Transverse colon (tissue), 4 donors: ENCODE measurements around the gene FAM81B. TPM values are rescaled to one million over a fixed set of nuclear protein-coding genes. Genes with fewer than 3 reads are reported as not detected.
"Not testable (repeated sequence)": the region's sequence is repeated elsewhere in the genome, so short reads cannot be mapped to it uniquely, and the experiment has no call there.

ENCODE experiments used
- DNase-seq: peaks from one replicate; pipeline ENCODE4 v3.0.0-alpha.2; 2019
- H3K27ac ChIP-seq, 4 donors: fragments of 200-600 bp; sonication (generic); 2 replicates each; pipeline ENCODE4 v1.5.1; 2016 to 2018; ENCODE audit warnings: inconsistent platforms in 4 of 4
- H3K27me3 ChIP-seq: fragments of 200-600 bp; sonication (generic); 2 replicates; pipeline ENCODE4 v1.5.1; 2017; ENCODE audit warnings: inconsistent platforms
- H3K36me3 ChIP-seq, 4 donors: fragments of 200-600 bp; sonication (generic); 2 replicates each; pipeline ENCODE4 v1.5.1; 2017 to 2019; ENCODE audit warnings: inconsistent platforms in 4 of 4
- H3K4me1 ChIP-seq, 4 donors: fragments of 200-600 bp; sonication (generic); 2 replicates each; pipeline ENCODE4 v1.5.1; 2017 to 2020; ENCODE audit warnings: inconsistent platforms in 4 of 4
- H3K4me3 ChIP-seq, 4 donors: fragments of 200-600 bp; sonication (generic); 1 replicate in 1 of 4; 2 replicates in 3 of 4; pipeline versions ENCODE4 v1.5.1 to v1.6.1; 2017 to 2019; ENCODE audit warnings: inconsistent platforms in 4 of 4
- H3K9me3 ChIP-seq, 2 donors: fragments of 200-600 bp; sonication (generic); 2 replicates each; pipeline ENCODE4 v1.5.1; 2017 to 2019; ENCODE audit warnings: inconsistent platforms in 2 of 2
- CTCF ChIP-seq, 5 experiments: fragments of 200-600 bp in 3 of 5; fragments of 450-650 bp in 2 of 5; sonication (generic) in 3 of 5; IDR thresholded peaks; 1 replicate in 2 of 5; 2 replicates in 3 of 5; pipeline ENCODE4 v1.5.1; 2016 to 2017; ENCODE audit warnings: antibody characterized with exemption in 5 of 5, inconsistent platforms in 3 of 5, mild to moderate bottlenecking in 2 of 5, moderate library complexity in 1 of 5
- EP300 ChIP-seq: sonication (generic); formaldehyde crosslinking; IDR thresholded peaks from one replicate; pipeline ENCODE4 v1.6.1; 2017; ENCODE audit warnings: antibody characterized with exemption, low read depth
- POLR2A ChIP-seq: fragments of 450-650 bp; IDR thresholded peaks from one replicate; pipeline ENCODE4 v1.6.1; 2016; ENCODE audit warnings: antibody characterized with exemption, mild to moderate bottlenecking, moderate library complexity
- POLR2AphosphoS5 ChIP-seq, 3 donors: sonication (generic); formaldehyde crosslinking; IDR thresholded peaks; one replicate each; pipeline ENCODE4 v1.6.1; 2016; ENCODE audit warnings: antibody characterized with exemption in 3 of 3
- WGBS, 2 donors: methylation state at CpG; one replicate each; pipeline ENCODE4 v1.1.5; 2018; ENCODE audit warnings: low coverage in 1 of 2; 5-methylcytosine and 5-hydroxymethylcytosine counted together
- in situ Hi-C, 4 donors: fragments of 200-750 bp; cut with MboI; loops; one replicate each; pipeline versions ENCODE4 v1.15.0 to v1.15.1; 2017; ENCODE audit warnings: low sequenced_read_pairs in 3 of 4, low pct_ligation_motif_present in 1 of 4, low pct_unique_long_range_greater_than_20kb in 1 of 4
- intact Hi-C: fragments of 100-400 bp; cut with DNase I; formaldehyde crosslinking; loops from one replicate; pipeline ENCODE4 v1.15.1; 2023; ENCODE audit warnings: low total_unique reads
- total RNA-seq, 4 donors: library from RNA; depleted of rRNA; stranded (reverse); fragments of >200 nt; gene quantifications; one replicate each; pipeline ENCODE4 v1.1.0, GENCODE V29; 2016

Gene FAM81B
- total RNA-seq, 4 donors from 2014 or later: not detected

DNA sequence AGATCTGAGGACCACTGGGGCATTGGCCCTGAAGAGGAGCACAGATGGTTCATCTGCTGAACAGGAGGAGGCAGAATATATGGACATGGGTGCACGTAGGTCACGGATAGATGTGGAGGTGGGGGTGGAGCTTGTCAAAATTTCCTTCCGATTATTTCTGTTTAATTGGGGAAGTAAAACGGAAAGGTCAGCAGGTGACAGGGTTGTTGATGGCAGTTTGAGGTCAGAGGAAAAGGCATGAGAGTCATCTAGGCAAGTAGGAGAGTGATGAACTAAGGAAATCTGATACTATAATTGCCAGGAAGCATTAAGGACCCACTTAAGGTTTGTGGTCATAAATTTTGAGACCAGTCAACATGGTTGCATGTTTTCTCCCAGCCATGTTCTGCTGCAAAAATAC is 8.4 kb upstream of the FAM81B start:
- intact Hi-C loops (no loop called here), in situ Hi-C loops (no loop called here)
- H3K4me1 ChIP-seq: no peaks in the 10 kb centered on the region
- no peak for DNase-seq
- no peaks in the 10 kb centered on the region for H3K27me3 ChIP-seq
- TF ChIP-seq CTCF (IDR thresholded peaks at IDR 0.05): no peak
- TF ChIP-seq POLR2A: no peak
- no peak for TF ChIP-seq EP300
- TF ChIP-seq POLR2AphosphoS5 (IDR thresholded peaks at IDR 0.05): no peak
- no peaks in the 10 kb centered on the region for H3K9me3 ChIP-seq
- H3K27ac ChIP-seq: no peak overlapping the region
- H3K4me3 ChIP-seq: no peak overlapping the region
- 19 to 38% methylated on average over 4 of the region's 4 CpGs for WGBS, 2 donors
- no peaks in the 10 kb centered on the region for H3K36me3 ChIP-seq

DNA sequence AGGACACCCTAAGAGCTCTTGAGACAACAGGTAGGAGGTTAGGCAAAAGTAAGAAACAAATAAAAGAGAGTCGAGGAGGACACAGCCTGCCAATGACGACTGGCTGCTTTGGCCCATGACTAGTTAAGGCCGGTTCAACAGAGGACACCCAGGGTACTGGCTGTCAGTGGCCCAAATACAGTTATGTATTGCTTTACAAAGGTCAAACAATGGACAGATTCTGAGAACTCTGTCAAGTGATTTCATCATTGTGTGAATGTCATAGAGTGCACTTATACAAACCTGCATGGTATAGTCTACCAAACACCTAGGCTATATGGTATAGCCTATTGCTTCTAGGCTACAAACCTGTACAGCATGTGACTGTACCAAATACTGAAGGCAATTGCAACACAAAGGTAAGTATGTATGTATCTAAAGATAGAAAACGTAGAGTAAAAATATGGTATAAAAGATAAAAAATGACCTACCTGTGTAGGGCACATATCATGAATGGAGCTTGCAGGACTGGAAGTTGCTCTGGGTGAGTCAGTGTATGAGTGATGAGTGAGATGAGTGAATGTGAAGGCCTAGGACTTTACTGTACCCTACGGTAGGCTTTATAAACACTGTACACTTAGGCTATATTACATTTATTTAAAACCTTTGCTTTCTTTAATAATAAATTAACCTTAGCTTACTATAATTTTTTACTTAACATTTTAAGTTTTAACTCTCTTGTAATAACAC is 6.5 kb upstream of the FAM81B start:
- no peak for DNase-seq
- Histone ChIP-seq H3K27ac (no peak overlapping the region), H3K4me3 (no peak overlapping the region), H3K36me3 (no peaks in the 10 kb centered on the region), H3K4me1 (no peaks in the 10 kb centered on the region), H3K27me3 (no peaks in the 10 kb centered on the region), H3K9me3 (no peaks in the 10 kb centered on the region)
- WGBS, 2 donors: 36 to 86% methylated on average over 2 to 5 of the region's 5 CpGs
- TF ChIP-seq POLR2AphosphoS5 (IDR thresholded peaks at IDR 0.05): no peak
- in situ Hi-C loops: no loop called here
- intact Hi-C loops: no loop called here

- H3K9me3 ChIP-seq: no peaks in the 10 kb centered on the region
- H3K27me3 ChIP-seq: no peaks in the 10 kb centered on the region
- DNase-seq: no peak
- no peak overlapping the region for H3K4me3 ChIP-seq
- no peaks in the 10 kb centered on the region for H3K36me3 ChIP-seq
- TF ChIP-seq POLR2AphosphoS5 (IDR thresholded peaks at IDR 0.05): no peak
- TF ChIP-seq POLR2A: no peak
- no peak for TF ChIP-seq EP300
- TF ChIP-seq CTCF (IDR thresholded peaks at IDR 0.05): no peak
- no peak overlapping the region for H3K27ac ChIP-seq
- intact Hi-C loops (no loop called here), in situ Hi-C loops (no loop called here)
- 78 to 95% methylated on average over 1 of the region's 1 CpG for WGBS, 2 donors
- H3K4me1 ChIP-seq: no peaks in the 10 kb centered on the region
Measured at GRCh38 chr5:95385334-95385733, 5.8 kb upstream of the FAM81B start.

DNA sequence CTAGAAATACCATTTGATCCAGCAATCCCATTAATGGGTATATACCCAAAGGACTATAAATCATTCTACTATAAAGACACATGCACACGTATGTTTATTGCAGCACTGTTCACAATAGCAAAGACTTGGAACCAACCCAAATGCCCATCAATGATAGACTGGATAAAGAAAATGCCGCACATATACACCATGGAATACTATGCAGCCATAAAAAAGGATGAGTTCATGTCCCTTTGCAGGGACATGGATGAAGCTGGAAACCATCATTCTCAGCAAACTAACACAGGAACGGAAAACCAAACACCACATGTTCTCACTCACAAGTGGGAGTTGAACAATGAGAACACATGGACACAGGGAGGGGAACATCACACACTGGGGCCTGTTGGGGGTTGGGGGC is 799 bp downstream of the FAM81B start:
- H3K9me3 ChIP-seq, intact Hi-C loops, in situ Hi-C loops, H3K27ac ChIP-seq, DNase-seq, H3K36me3 ChIP-seq, H3K27me3 ChIP-seq, H3K4me3 ChIP-seq, H3K4me1 ChIP-seq: not testable (repeated sequence)
- WGBS, 2 donors: 87 to 90% methylated on average over 3 of the region's 3 CpGs

DNA sequence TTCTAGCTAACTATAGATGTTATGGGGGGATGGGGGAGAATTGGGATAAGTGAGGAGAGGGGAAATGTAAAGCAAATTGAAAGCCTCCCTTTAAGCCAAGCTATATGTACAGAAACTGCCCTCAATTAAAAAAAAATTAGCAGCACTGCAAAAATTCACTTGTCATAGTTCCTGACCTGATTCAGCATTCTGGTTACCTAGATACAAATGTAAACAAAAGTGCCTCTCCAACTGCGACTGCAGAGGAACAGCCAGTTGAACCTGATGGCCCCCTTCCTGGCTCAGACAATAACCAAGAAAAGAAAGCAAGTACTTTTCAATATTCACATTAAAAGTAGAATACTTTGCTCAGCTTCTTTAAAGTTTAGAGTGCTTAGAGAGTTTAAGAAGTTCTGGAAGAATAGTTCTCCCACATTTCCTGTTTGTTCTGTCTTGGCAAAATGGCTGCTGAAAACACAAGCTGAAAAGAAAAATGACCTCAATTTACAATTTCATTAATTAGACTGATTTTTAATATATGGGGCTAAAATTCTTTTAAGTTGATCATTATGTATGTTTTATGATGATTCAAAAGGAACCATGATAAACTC is 1.5 kb downstream of the FAM81B start:
- no peak for DNase-seq

More for the DNA sequence above, 1.5 kb downstream of the FAM81B start:
- Histone ChIP-seq H3K27me3 (no peaks in the 10 kb centered on the region), H3K4me1 (no peaks in the 10 kb centered on the region), H3K4me3 (no peak overlapping the region), H3K27ac (no peak overlapping the region), H3K36me3 (no peaks in the 10 kb centered on the region), H3K9me3 (no peaks in the 10 kb centered on the region)
- 0% methylated on average over 1 of the region's 1 CpG for WGBS, 2 donors
- in situ Hi-C loops: no loop called here
- TF ChIP-seq CTCF (IDR thresholded peaks at IDR 0.05): no peak
- TF ChIP-seq POLR2A: no peak
- TF ChIP-seq EP300: no peak
- no peak for TF ChIP-seq POLR2AphosphoS5 (IDR thresholded peaks at IDR 0.05)
- intact Hi-C loops: no loop called here
